IMR-90 (cell line): ENCODE results near the gene OR51F2. TPM values are rescaled to one million over a fixed set of nuclear protein-coding genes. Genes with fewer than 3 reads are reported as not detected.

Source experiments
- ATAC-seq: fragments of 200-7000 bp; cut with Tn5 transposase; 2 replicates; pipeline ENCODE4 v1.9.1; 2020; ENCODE audit warnings: low read depth, mild to moderate bottlenecking, moderate library complexity
- BruUV-seq: library from RNA; stranded (reverse); fragments of 400-500 nt; replicated peaks from 2 replicates; lab custom pipeline; 2021; lab: Mats Ljungman, UMichigan
- CTCF ChIA-PET: fragments of 300-600 bp; formaldehyde crosslinking; extraction: SDS; loops from one replicate; lab custom pipeline; 2021; ENCODE audit warnings: antibody characterized with exemption; lab: Yijun Ruan, JAX
- POLR2A ChIA-PET: fragments of 300-600 bp; sonication (Branson Sonifier 250); formaldehyde crosslinking; loops from one replicate; lab custom pipeline; 2022; ENCODE audit warnings: antibody characterized with exemption; ENCODE audit not compliant: unreplicated experiment; lab: Charles Lee
- DNase-seq: peaks from one replicate; pipeline ENCODE4 v3.0.0; 2013
- H2AFZ ChIP-seq: replicated peaks from 2 replicates; pipeline ENCODE3; 2013; ENCODE audit warnings: low read length, mild to moderate bottlenecking; ENCODE audit not compliant: poor library complexity
- H2AK5ac ChIP-seq: 2 replicates; pipeline ENCODE4 v1.6.1; 2013; ENCODE audit warnings: low read depth, low read length, inconsistent platforms
- H2AK9ac ChIP-seq: replicated peaks from 2 replicates; pipeline ENCODE3; 2013; ENCODE audit warnings: mild to moderate bottlenecking, low read depth, low read length, moderate library complexity; ENCODE audit not compliant: poor library complexity
- H2BK120ac ChIP-seq: 2 replicates; pipeline ENCODE4 v1.6.1; 2013; ENCODE audit warnings: low read depth, low read length, inconsistent platforms
- H2BK15ac ChIP-seq: 3 replicates; pipeline ENCODE4 v1.6.1; 2013; ENCODE audit warnings: low read depth, low read length, inconsistent platforms
- H2BK20ac ChIP-seq: 2 replicates; pipeline ENCODE4 v1.6.1; 2013; ENCODE audit warnings: low read depth, mild to moderate bottlenecking, inconsistent platforms, low read length, moderate library complexity
- H2BK5ac ChIP-seq: 2 replicates; pipeline ENCODE4 v1.6.1; 2013; ENCODE audit warnings: mild to moderate bottlenecking, low read depth, low read length, inconsistent platforms; ENCODE audit not compliant: poor library complexity, severe bottlenecking
- H3K14ac ChIP-seq: replicated peaks from 2 replicates; pipeline ENCODE4 v1.6.1; 2013; ENCODE audit warnings: low read depth, low read length, inconsistent platforms
- H3K18ac ChIP-seq: 2 replicates; pipeline ENCODE4 v1.6.1; 2013; ENCODE audit warnings: low read depth, low read length, control low read depth
- H3K23ac ChIP-seq: 2 replicates; pipeline ENCODE4 v1.6.1; 2013; ENCODE audit warnings: low read depth, low read length, inconsistent platforms
- H3K27ac ChIP-seq: 2 replicates; pipeline ENCODE4 v1.5.1; 2013; ENCODE audit warnings: mild to moderate bottlenecking, control low read depth, low read length; ENCODE audit not compliant: insufficient read depth
- H3K27me3 ChIP-seq: 2 replicates; pipeline ENCODE4 v1.6.1; 2013; ENCODE audit warnings: low read length; ENCODE audit not compliant: control insufficient read depth, insufficient read depth
- H3K36me3 ChIP-seq: 2 replicates; pipeline ENCODE4 v1.6.1; 2013; ENCODE audit warnings: low read length, mixed read lengths; ENCODE audit not compliant: control insufficient read depth, insufficient read depth
- H3K4ac ChIP-seq: 2 replicates; pipeline ENCODE4 v1.6.1; 2013; ENCODE audit warnings: low read depth, low read length, inconsistent platforms
- H3K4me1 ChIP-seq: 2 replicates; pipeline ENCODE4 v1.6.1; 2013; ENCODE audit warnings: low read length, mixed read lengths; ENCODE audit not compliant: control insufficient read depth, insufficient read depth
- H3K4me2 ChIP-seq: 2 replicates; pipeline ENCODE4 v1.6.1; 2013; ENCODE audit warnings: low read depth, mild to moderate bottlenecking, control low read depth, low read length, moderate library complexity
- H3K4me3 ChIP-seq: 2 replicates; pipeline ENCODE4 v1.5.1; 2013; ENCODE audit warnings: low read depth, mild to moderate bottlenecking, control low read depth, low read length, moderate library complexity; ENCODE audit not compliant: insufficient read depth
- H3K56ac ChIP-seq: 2 replicates; pipeline ENCODE4 v1.6.1; 2013; ENCODE audit warnings: low read length, inconsistent platforms; ENCODE audit not compliant: insufficient read depth; ENCODE audit errors: extremely low read depth
- H3K79me1 ChIP-seq, 2 experiments: 2 replicates each; pipeline ENCODE4 v1.6.1; 2013; ENCODE audit warnings: low read length in 2 of 2, inconsistent platforms in 1 of 2, low read depth in 1 of 2
- H3K9ac ChIP-seq: 2 replicates; pipeline ENCODE4 v1.6.1; 2013; ENCODE audit warnings: low read depth, low read length, control low read depth
- H3K9me1 ChIP-seq: 2 replicates; pipeline ENCODE4 v1.6.1; 2013; ENCODE audit warnings: low read length, inconsistent platforms; ENCODE audit not compliant: insufficient read depth
- H3K9me3 ChIP-seq: 2 replicates; pipeline ENCODE4 v1.6.1; 2013; ENCODE audit warnings: low read length; ENCODE audit not compliant: control insufficient read depth, insufficient read depth
- H4K20me1 ChIP-seq: 2 replicates; pipeline ENCODE4 v1.6.1; 2013; ENCODE audit warnings: low read length, inconsistent platforms; ENCODE audit not compliant: insufficient read depth
- H4K5ac ChIP-seq: 2 replicates; pipeline ENCODE4 v1.6.1; 2013; ENCODE audit warnings: mild to moderate bottlenecking, low read depth, low read length, control low read depth
- H4K8ac ChIP-seq, 2 experiments: 2 replicates each; pipeline ENCODE4 v1.6.1; 2013; ENCODE audit warnings: low read depth in 2 of 2, low read length in 2 of 2, control low read depth in 1 of 2, inconsistent platforms in 1 of 2
- H4K91ac ChIP-seq: 2 replicates; pipeline ENCODE4 v1.6.1; 2013; ENCODE audit warnings: low read depth, low read length, inconsistent platforms; ENCODE audit not compliant: insufficient read depth
- CEBPB ChIP-seq: IDR thresholded peaks from 2 replicates; pipeline ENCODE4 v1.6.1; 2012; ENCODE audit warnings: low read depth, low read length, improper control_type of control experiment
- CHD1 ChIP-seq: IDR thresholded peaks from 2 replicates; pipeline ENCODE4 v1.6.1; 2012; ENCODE audit warnings: low read depth, low read length, improper control_type of control experiment
- CTCF ChIP-seq: conservative IDR thresholded peaks from 2 replicates; pipeline ENCODE4 v1.5.1; 2012; ENCODE audit warnings: mild to moderate bottlenecking, low read depth, low read length, improper control_type of control experiment
- FOS ChIP-seq: fragments of 150-350 bp; IDR thresholded peaks from 2 replicates; pipeline ENCODE4 v1.6.1; 2016; ENCODE audit warnings: low read depth, low read length
- MAFK ChIP-seq: IDR thresholded peaks from 2 replicates; pipeline ENCODE4 v1.6.1; 2012; ENCODE audit warnings: low read depth, low read length, improper control_type of control experiment
- MXI1 ChIP-seq: IDR thresholded peaks from 2 replicates; pipeline ENCODE4 v1.6.1; 2012; ENCODE audit warnings: low read depth, mild to moderate bottlenecking, low read length, moderate library complexity, borderline replicate concordance
- NFE2L2 ChIP-seq: fragments of 150-350 bp; IDR thresholded peaks from 2 replicates; pipeline ENCODE4 v1.6.1; 2016; ENCODE audit warnings: low read depth, mild to moderate bottlenecking, low read length
- POLR2A ChIP-seq: IDR thresholded peaks from 2 replicates; pipeline ENCODE4 v1.6.1; 2012; ENCODE audit warnings: mild to moderate bottlenecking, low read depth, low read length
- RAD21 ChIP-seq: IDR thresholded peaks from 2 replicates; pipeline ENCODE4 v1.6.1; 2012; ENCODE audit warnings: low read length, improper control_type of control experiment
- RCOR1 ChIP-seq: IDR thresholded peaks from 2 replicates; pipeline ENCODE4 v1.6.1; 2012; ENCODE audit warnings: mild to moderate bottlenecking, low read length, improper control_type of control experiment; ENCODE audit not compliant: insufficient replicate concordance
- RFX5 ChIP-seq: IDR thresholded peaks from 2 replicates; pipeline ENCODE4 v1.8.0; 2012; ENCODE audit warnings: low read depth, mild to moderate bottlenecking, low read length, moderate library complexity
- WGBS, 2 experiments: methylation state at CpG; one replicate each; pipeline versions ENCODE4 v1.1.5 to v1.1.7; 2013; ENCODE audit warnings: missing lambda C conversion rate in 2 of 2; ENCODE audit not compliant: insufficient read length in 1 of 2; ENCODE audit errors: extremely low coverage in 2 of 2; 5-methylcytosine and 5-hydroxymethylcytosine counted together
- dilution Hi-C: fragments of 300-500 bp; cut with HindIII; formaldehyde crosslinking; loops from one replicate; pipeline ENCODE4 v1.14.3; 2018; ENCODE audit warnings: low sequenced_read_pairs; ENCODE audit not compliant: unreplicated experiment
- in situ Hi-C: fragments of 300-500 bp; cut with MboI; formaldehyde crosslinking; loops from 3 replicates; pipeline ENCODE4 v1.14.3; 2019; ENCODE audit warnings: low sequenced_read_pairs, inconsistent platforms, mixed read lengths
- intact Hi-C: fragments of 100-400 bp; cut with micrococcal nuclease; formaldehyde crosslinking; loops from 2 replicates; pipeline ENCODE4 v1.10.0; 2022
- polyA plus RNA-seq, 3 experiments: library from polyadenylated mRNA; depleted of rRNA; stranded (reverse); fragments of >200 nt; gene quantifications; 2 replicates each; pipeline ENCODE4 v1.2.3, GENCODE V29; 2012; ENCODE audit warnings: low replicate concordance in 1 of 3
- total RNA-seq: library from RNA; depleted of rRNA; stranded (reverse); fragments of >200 nt; gene quantifications from 2 replicates; pipeline ENCODE4 v1.2.3, GENCODE V29; 2012
- TF ChIP-seq, protein P1 (sequence below): fragments of 150-350 bp; IDR thresholded peaks from 2 replicates; pipeline ENCODE4 v1.6.1; 2017; ENCODE audit warnings: mild to moderate bottlenecking, antibody characterized with exemption, low read length, low read depth

The OR51F2 gene
- total and polyA plus RNA-seq, 2 of the 4 experiments (the other 2 are of a cell fraction) = 0.18 TPM; not detected in 1

DNA sequence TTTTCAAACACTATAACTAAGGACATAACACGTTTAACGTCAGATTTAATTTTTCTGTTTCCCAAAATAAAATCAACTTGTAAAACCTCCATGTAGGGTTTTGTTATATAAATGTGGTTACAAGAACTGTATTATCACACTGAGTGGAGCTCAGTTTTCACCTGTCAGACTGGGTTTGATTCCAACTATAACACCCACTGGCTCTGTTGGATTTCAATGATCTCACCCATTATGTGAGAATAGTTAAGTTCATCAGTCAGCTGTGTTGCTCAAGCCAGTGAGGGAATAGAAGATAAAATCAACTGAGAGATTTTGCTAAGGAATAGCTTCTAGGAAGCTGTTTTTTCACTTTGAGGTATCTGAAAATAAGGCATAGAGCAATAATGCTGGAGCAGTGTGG lies 11.9 kb upstream of the OR51F2 start:
- intact Hi-C loops = no loop called here

More for the DNA sequence above, 11.9 kb upstream of the OR51F2 start:
- ChIA-PET POLR2A (no interaction called here), CTCF (no interaction called here)
- Histone ChIP-seq H4K5ac (no peak overlapping the region), H3K36me3 (no peaks in the 10 kb centered on the region), H3K9me1 (no peaks in the 10 kb centered on the region), H3K9me3 (no peaks in the 10 kb centered on the region), H2BK5ac (no peak overlapping the region), H3K27me3 (no peaks in the 10 kb centered on the region), H2AK5ac (no peak overlapping the region), H3K18ac (no peak overlapping the region), H3K23ac (no peak overlapping the region), H4K8ac (no peak overlapping the region), H3K79me1 (no peaks in the 10 kb centered on the region), H3K27ac (no peak overlapping the region), H3K9ac (no peak overlapping the region), H2AK9ac (no peak overlapping the region), H4K91ac (no peak overlapping the region), H2BK120ac (no peak overlapping the region), H3K4me3 (no peak overlapping the region), H3K4ac (no peak overlapping the region), H3K4me2 (no peak overlapping the region), H2BK20ac (no peak overlapping the region), H4K20me1 (no peaks in the 10 kb centered on the region), H2AFZ (no peak overlapping the region), H3K56ac (no peak overlapping the region), H3K14ac (no peak overlapping the region), H2BK15ac (no peak overlapping the region), H3K4me1 (no peaks in the 10 kb centered on the region)
- BruUV-seq = no TSS peak
- in situ Hi-C loops (no loop called here), dilution Hi-C loops (no loop called here)
- DNase-seq (no peak), ATAC-seq (no peak)
- TF ChIP-seq NFE2L2 = no peak
- no peak for TF ChIP-seq MAFK
- no peak for TF ChIP-seq POLR2A
- no peak for TF ChIP-seq RAD21
- no peak for TF ChIP-seq FOS
- TF ChIP-seq CEBPB = no peak
- no peak for TF ChIP-seq RFX5
- TF ChIP-seq, protein P1, sequence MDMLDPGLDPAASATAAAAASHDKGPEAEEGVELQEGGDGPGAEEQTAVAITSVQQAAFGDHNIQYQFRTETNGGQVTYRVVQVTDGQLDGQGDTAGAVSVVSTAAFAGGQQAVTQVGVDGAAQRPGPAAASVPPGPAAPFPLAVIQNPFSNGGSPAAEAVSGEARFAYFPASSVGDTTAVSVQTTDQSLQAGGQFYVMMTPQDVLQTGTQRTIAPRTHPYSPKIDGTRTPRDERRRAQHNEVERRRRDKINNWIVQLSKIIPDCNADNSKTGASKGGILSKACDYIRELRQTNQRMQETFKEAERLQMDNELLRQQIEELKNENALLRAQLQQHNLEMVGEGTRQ = no peak
- TF ChIP-seq RCOR1 = no peak
- no peak for TF ChIP-seq CHD1
- no peak for TF ChIP-seq MXI1
- TF ChIP-seq CTCF = no peak
- WGBS, 2 experiments = no CpG with 5 or more reads among the region's 2 CpGs
